Mesenchymal stem cell (in vitro differentiated cells and primary cell): ENCODE measurements around the gene FAM135A. TPM values are rescaled to one million over a fixed set of nuclear protein-coding genes. Genes with fewer than 3 reads are reported as not detected.

Experiments
- DNase-seq: peaks from one replicate; pipeline ENCODE4 v3.0.0-alpha.2; 2013
- H2AFZ ChIP-seq: one replicate; pipeline ENCODE4 v1.6.1; 2013; ENCODE audit warnings: low read depth, mild to moderate bottlenecking, control low read depth, inconsistent platforms, low read length, moderate library complexity
- H2AK5ac ChIP-seq: 2 replicates; pipeline ENCODE4 v1.6.1; 2013; ENCODE audit warnings: low read length, moderate library complexity, mild to moderate bottlenecking, inconsistent platforms; ENCODE audit not compliant: severe bottlenecking
- H2BK120ac ChIP-seq: one replicate; pipeline ENCODE4 v1.6.1; 2013; ENCODE audit warnings: low read depth, mild to moderate bottlenecking, inconsistent platforms, low read length, moderate library complexity
- H2BK12ac ChIP-seq, 2 experiments: one replicate each; pipeline ENCODE4 v1.6.1; 2013; ENCODE audit warnings: inconsistent platforms in 2 of 2, low read length in 2 of 2, mild to moderate bottlenecking in 2 of 2, moderate library complexity in 2 of 2, control low read depth in 1 of 2
- H2BK15ac ChIP-seq: one replicate; pipeline ENCODE4 v1.6.1; 2013; ENCODE audit warnings: mild to moderate bottlenecking, low read depth, inconsistent platforms; ENCODE audit not compliant: poor library complexity, severe bottlenecking
- H2BK5ac ChIP-seq: 2 replicates; pipeline ENCODE4 v1.6.1; 2013; ENCODE audit warnings: low read depth, mild to moderate bottlenecking, low read length, control low read depth, inconsistent platforms; ENCODE audit not compliant: poor library complexity, severe bottlenecking
- H3K14ac ChIP-seq, 2 experiments: one replicate each; pipeline ENCODE4 v1.6.1; 2013; ENCODE audit warnings: inconsistent platforms in 2 of 2, low read length in 2 of 2, control low read depth in 1 of 2, mild to moderate bottlenecking in 1 of 2, moderate library complexity in 1 of 2
- H3K18ac ChIP-seq, 2 experiments: one replicate each; pipeline ENCODE4 v1.6.1; 2013; ENCODE audit warnings: inconsistent platforms in 2 of 2, low read length in 2 of 2, control low read depth in 1 of 2, low read depth in 1 of 2, mild to moderate bottlenecking in 1 of 2
- H3K23ac ChIP-seq, 2 experiments: one replicate each; pipeline ENCODE4 v1.6.1; 2013; ENCODE audit warnings: inconsistent platforms in 2 of 2, low read length in 2 of 2, mild to moderate bottlenecking in 2 of 2, moderate library complexity in 2 of 2, control low read depth in 1 of 2
- H3K27ac ChIP-seq: 2 replicates; pipeline ENCODE4 v1.5.1; 2013; ENCODE audit warnings: mild to moderate bottlenecking, moderate library complexity, low read length, control low read depth, inconsistent platforms; ENCODE audit not compliant: poor library complexity, severe bottlenecking
- H3K27me3 ChIP-seq, 2 experiments: 2 replicates each; pipeline versions ENCODE4 v1.6.1 to v1.7.0; 2013; ENCODE audit warnings: low read length in 2 of 2, mild to moderate bottlenecking in 2 of 2, moderate library complexity in 2 of 2, control low read depth in 1 of 2, inconsistent platforms in 1 of 2; ENCODE audit not compliant: control insufficient read depth in 1 of 2, insufficient read depth in 1 of 2
- H3K36me3 ChIP-seq, 2 experiments: 2 replicates each; pipeline versions ENCODE4 v1.6.1 to v1.7.0; 2013; ENCODE audit warnings: low read length in 2 of 2, control low read depth in 1 of 2, inconsistent platforms in 1 of 2, low read depth in 1 of 2, mild to moderate bottlenecking in 1 of 2; ENCODE audit not compliant: insufficient read depth in 2 of 2, control insufficient read depth in 1 of 2
- H3K4ac ChIP-seq, 2 experiments: one replicate each; pipeline ENCODE4 v1.6.1; 2013; ENCODE audit warnings: inconsistent platforms in 2 of 2, low read length in 2 of 2, mild to moderate bottlenecking in 2 of 2, moderate library complexity in 2 of 2, control low read depth in 1 of 2, low read depth in 1 of 2
- H3K4me1 ChIP-seq: 2 replicates; pipeline ENCODE4 v1.6.1; 2013; ENCODE audit warnings: low read depth, low read length, control low read depth; ENCODE audit not compliant: control insufficient read depth, insufficient read depth
- H3K4me2 ChIP-seq: 2 replicates; pipeline ENCODE4 v1.6.1; 2013; ENCODE audit warnings: low read length, mild to moderate bottlenecking, inconsistent platforms; ENCODE audit not compliant: poor library complexity, severe bottlenecking
- H3K4me3 ChIP-seq, 2 experiments: 2 replicates each; pipeline versions ENCODE4 v1.5.1 to v1.7.0; 2013; ENCODE audit warnings: low read length in 2 of 2, mild to moderate bottlenecking in 2 of 2, control low read depth in 1 of 2, low read depth in 1 of 2; ENCODE audit not compliant: insufficient read depth in 1 of 2
- H3K79me1 ChIP-seq: replicated peaks from 2 replicates; pipeline ENCODE4 v1.6.1; 2013; ENCODE audit warnings: mild to moderate bottlenecking, control low read depth, low read length, inconsistent platforms; ENCODE audit not compliant: poor library complexity, severe bottlenecking
- H3K9ac ChIP-seq: 2 replicates; pipeline ENCODE4 v1.7.0; 2013; ENCODE audit warnings: mild to moderate bottlenecking, low read length, moderate library complexity
- H3K9me3 ChIP-seq: 2 replicates; pipeline ENCODE4 v1.7.0; 2013; ENCODE audit warnings: mild to moderate bottlenecking, low read length; ENCODE audit not compliant: control insufficient read depth
- H4K8ac ChIP-seq: one replicate; pipeline ENCODE4 v1.6.1; 2013; ENCODE audit warnings: inconsistent platforms, mild to moderate bottlenecking, low read length, moderate library complexity
- H4K91ac ChIP-seq: one replicate; pipeline ENCODE4 v1.6.1; 2013; ENCODE audit warnings: mild to moderate bottlenecking, low read length, inconsistent platforms
- WGBS: methylation state at CpG from one replicate; pipeline ENCODE4 v1.1.7; 2013; ENCODE audit warnings: mixed read lengths; 5-methylcytosine and 5-hydroxymethylcytosine counted together
- polyA plus RNA-seq, 2 experiments: library from polyadenylated mRNA; stranded (reverse); fragments of 200-250 nt; gene quantifications; one replicate each; pipeline ENCODE4 v1.2.3, GENCODE V29; 2013

Gene FAM135A
- polyA plus RNA-seq (2013, experiment 1 of 2) = 4.1 TPM
- 4.8 TPM for polyA plus RNA-seq (2013, experiment 2 of 2)

DNA sequence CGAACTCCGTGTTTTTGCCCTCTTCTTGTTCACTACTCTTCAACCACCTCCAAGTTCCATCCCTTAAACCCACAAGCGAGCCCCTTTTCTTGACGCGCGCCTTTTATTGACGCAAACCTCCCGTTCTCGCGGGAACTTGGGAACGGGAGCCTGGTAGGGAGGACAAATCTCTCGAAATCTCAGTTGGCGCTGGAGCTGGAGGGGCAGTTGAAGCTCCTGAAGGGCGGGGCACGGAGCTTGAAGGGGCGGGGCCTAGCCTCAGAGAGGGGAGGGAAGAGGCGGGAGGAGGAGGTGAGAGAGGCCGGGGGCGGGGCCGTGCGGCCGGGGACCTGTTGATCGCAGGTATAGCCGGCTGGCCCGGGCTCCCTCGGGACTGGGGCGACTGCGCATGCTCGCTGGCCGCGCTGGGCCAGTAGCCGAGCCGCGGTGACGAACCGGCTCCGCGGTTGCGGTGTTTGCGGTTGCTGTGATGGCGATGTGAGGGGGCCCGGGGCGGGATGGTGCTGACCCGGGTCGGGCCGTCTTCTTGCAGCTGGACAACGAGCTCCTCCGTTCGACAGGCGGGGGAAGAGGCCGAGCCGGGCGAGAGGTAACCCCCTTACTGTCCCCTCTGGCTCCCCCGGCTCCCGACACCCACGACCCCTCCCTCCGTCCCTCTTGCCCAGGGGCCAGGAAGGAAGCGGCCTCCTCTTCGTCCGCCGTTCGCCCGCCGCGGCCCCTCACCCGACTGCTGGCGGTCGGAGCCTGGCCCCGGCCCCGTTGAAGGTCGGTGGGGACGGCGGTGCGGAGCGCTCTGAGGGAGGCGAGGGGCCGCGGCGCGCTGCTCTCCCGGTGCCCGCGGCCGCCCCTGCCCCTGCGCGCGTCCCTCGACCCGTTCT is at the start of gene FAM135A:
TSS of gene FAM135A (plus strand) at position 395 of the 878 bp plus-strand sequence. CDS start 14,835 bp downstream, outside the sequence.
- Histone ChIP-seq H3K14ac (peak within 1 kb of the TSS in 1 of 2 experiments; percentile 87), H4K91ac (peak within 1 kb of the TSS; percentile 30), H3K9me3 (no peaks in the 10 kb centered on the region), H3K4me2 (peak within 1 kb of the TSS; percentile 88), H3K9ac (peak within 1 kb of the TSS; percentile 96), H3K36me3 (peaks cover 0 to 1% of the 10 kb centered on the region in 2 experiments), H3K27ac (peak within 1 kb of the TSS; percentile 40), H2BK5ac (peak within 1 kb of the TSS; percentile 3), H3K79me1 (peaks cover 12% of the 10 kb centered on the region), H2AFZ (peak within 1 kb of the TSS; percentile 97), H3K4me1 (peaks cover 3% of the 10 kb centered on the region), H2AK5ac (no peak within 1 kb of the TSS), H3K27me3 (no peaks in the 10 kb centered on the region), H4K8ac (peak within 1 kb of the TSS; percentile 79), H2BK15ac (peak within 1 kb of the TSS; percentile 0), H3K4ac (peak within 1 kb of the TSS; percentile 68 to 90), H3K23ac (peak within 1 kb of the TSS in 1 of 2 experiments; percentile 91), H2BK12ac (peak within 1 kb of the TSS in 1 of 2 experiments; percentile 68), H2BK120ac (peak within 1 kb of the TSS; percentile 27), H3K4me3 (peak within 1 kb of the TSS; percentile 88 to 97), H3K18ac (peak within 1 kb of the TSS; percentile 64 to 91)
- DNase-seq = peak; percentile 97
- under 1% methylated on average over 44 of the region's 89 CpGs for WGBS

DNA sequence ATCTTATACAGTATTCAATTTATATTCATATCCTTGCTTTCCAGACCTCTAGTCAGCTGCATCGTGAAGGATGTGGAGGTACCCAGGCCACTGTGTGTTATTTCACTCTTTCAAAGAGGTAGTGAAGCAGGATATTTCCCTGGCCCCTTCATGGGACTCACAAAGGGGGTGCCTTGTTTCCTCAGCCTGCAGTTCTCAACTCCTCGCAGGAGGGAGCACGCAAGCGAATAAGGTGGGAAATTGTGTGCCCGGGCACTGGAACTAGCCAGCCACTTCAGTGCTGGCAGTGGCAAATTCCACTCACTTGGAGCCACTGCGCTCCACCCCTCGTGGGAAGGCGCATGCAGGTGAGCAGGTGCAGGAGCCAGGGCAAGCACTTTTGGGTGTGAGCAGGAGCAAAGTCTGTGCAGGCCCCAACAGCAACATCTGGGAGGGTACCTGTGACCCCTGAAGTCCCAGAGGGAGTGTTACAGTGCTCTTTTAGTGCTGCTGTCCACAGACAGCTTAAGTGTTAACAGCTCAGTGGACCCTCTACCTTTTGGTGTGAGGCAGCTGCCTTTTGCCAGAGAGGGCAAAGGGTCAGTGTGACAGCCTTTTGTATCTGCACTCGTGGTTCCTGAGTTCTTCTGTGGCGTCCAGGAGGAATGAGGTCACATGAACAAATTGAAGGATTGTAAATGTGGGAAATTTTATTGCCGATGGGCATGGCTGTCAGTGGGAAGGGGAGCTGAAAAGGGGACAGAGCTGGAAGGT is 49.4 kb upstream of the FAM135A start:
- Histone ChIP-seq H4K91ac (no peak overlapping the region), H2BK120ac (no peak overlapping the region), H2BK12ac (no peak overlapping the region), H2BK5ac (no peak overlapping the region), H3K4me1 (peaks cover 5% of the 10 kb centered on the region), H3K36me3 (no peaks in the 10 kb centered on the region), H3K23ac (no peak overlapping the region), H3K27ac (no peak overlapping the region), H3K14ac (no peak overlapping the region), H3K9ac (no peak overlapping the region), H2AK5ac (no peak overlapping the region), H4K8ac (no peak overlapping the region), H3K18ac (no peak overlapping the region), H2AFZ (no peak overlapping the region), H3K4ac (no peak overlapping the region), H3K4me3 (no peak overlapping the region), H3K9me3 (no peaks in the 10 kb centered on the region), H3K27me3 (peaks cover 42 to 60% of the 10 kb centered on the region in 2 experiments), H2BK15ac (no peak overlapping the region), H3K79me1 (no peaks in the 10 kb centered on the region), H3K4me2 (no peak overlapping the region)
- no peak for DNase-seq
- 79% methylated on average over 11 of the region's 11 CpGs for WGBS

DNA sequence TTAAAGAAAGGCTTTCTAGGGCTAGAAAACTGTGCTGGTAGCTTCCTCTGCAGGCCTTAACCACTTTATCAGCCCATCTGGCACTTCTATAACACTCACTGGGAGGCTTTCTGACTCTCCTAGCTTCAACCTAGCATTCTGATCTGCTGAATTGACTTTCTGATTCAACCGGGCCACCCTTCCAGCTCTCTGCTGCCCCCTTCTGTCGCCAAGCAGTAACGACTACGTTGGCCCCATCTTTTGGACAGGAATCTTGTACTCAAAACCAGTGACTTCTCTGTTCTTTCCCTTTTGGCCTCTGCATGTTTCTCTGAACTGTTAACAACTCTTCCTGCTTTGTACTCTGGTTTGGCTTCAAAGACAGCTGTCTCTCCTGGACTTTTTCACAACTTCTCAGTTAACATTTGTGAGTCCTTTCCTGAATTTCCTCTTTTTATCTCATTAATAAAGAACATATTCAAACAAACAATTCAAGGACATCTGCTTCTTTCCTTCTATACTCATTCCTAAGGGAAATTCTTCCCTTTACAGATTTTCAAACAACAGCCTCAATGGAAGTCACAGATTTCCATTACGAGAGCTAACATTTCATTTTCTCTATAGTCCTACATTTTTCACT is 43.9 kb upstream of the FAM135A start:
- H2BK5ac ChIP-seq = no peak overlapping the region
- no peak overlapping the region for H3K4ac ChIP-seq
- H3K9me3 ChIP-seq = no peaks in the 10 kb centered on the region
- no peak overlapping the region for H4K8ac ChIP-seq
- H3K14ac ChIP-seq = no peak overlapping the region
- no peak overlapping the region for H2AK5ac ChIP-seq
- peak; percentile 64 for DNase-seq
- no peak overlapping the region for H2BK15ac ChIP-seq
- H3K23ac ChIP-seq = no peak overlapping the region
- H3K27me3 ChIP-seq = peaks cover 37 to 54% of the 10 kb centered on the region in 2 experiments
- H3K4me2 ChIP-seq = no peak overlapping the region
- no peak overlapping the region for H3K9ac ChIP-seq
- H4K91ac ChIP-seq = no peak overlapping the region
- no peak overlapping the region for H2BK12ac ChIP-seq
- no peaks in the 10 kb centered on the region for H3K36me3 ChIP-seq
- H3K27ac ChIP-seq = no peak overlapping the region
- no peaks in the 10 kb centered on the region for H3K79me1 ChIP-seq
- H3K18ac ChIP-seq = no peak overlapping the region
- 0% methylated on average over 4 of the region's 5 CpGs for WGBS
- H3K4me1 ChIP-seq = peaks cover 5% of the 10 kb centered on the region
- H3K4me3 ChIP-seq = no peak overlapping the region
- no peak overlapping the region for H2BK120ac ChIP-seq
- H2AFZ ChIP-seq = no peak overlapping the region
